H1 (cell line): ENCODE results near the gene SIRT5. TPM values are rescaled to one million over a fixed set of nuclear protein-coding genes. Genes with fewer than 3 reads are reported as not detected.

Experiments used
- CTCF ChIA-PET: fragments of 300-600 bp; sonication (Branson Sonifier 250); formaldehyde crosslinking; loops from one replicate; lab custom pipeline; 2021; ENCODE audit not compliant: partially characterized antibody; lab: Charles Lee
- POLR2A ChIA-PET: fragments of 300-600 bp; sonication (Branson Sonifier 250); formaldehyde crosslinking; loops from one replicate; lab custom pipeline; 2021; ENCODE audit warnings: inconsistent platforms; ENCODE audit not compliant: partially characterized antibody; lab: Charles Lee
- DNase-seq, 2 experiments: peaks; one replicate each; pipeline versions ENCODE4 v3.0.0 to v3.0.0-alpha.2; 2010 to 2022; ENCODE audit warnings: low spot score in 2 of 2, low read depth in 1 of 2, mixed read lengths in 1 of 2
- FAIRE-seq: peaks from 2 replicates; lab custom pipeline; 2011; peaks lifted over from hg19 to GRCh38; lab: Jason Lieb, UNC
- H2AFZ ChIP-seq: 2 replicates; pipeline ENCODE4 v1.8.1; 2012; ENCODE audit warnings: low read length, inconsistent platforms
- H2AK5ac ChIP-seq: 2 replicates; pipeline ENCODE4 v1.6.1; 2013; ENCODE audit warnings: low read depth, low read length
- H2BK120ac ChIP-seq: replicated peaks from 2 replicates; pipeline ENCODE3; 2013; ENCODE audit warnings: low read depth, low read length, inconsistent platforms
- H2BK12ac ChIP-seq: 2 replicates; pipeline ENCODE4 v1.6.1; 2013; ENCODE audit warnings: low read depth, low read length
- H2BK15ac ChIP-seq: 2 replicates; pipeline ENCODE4 v1.6.1; 2013; ENCODE audit warnings: low read length
- H2BK20ac ChIP-seq: 2 replicates; pipeline ENCODE4 v1.6.1; 2013; ENCODE audit warnings: low read length
- H2BK5ac ChIP-seq: 2 replicates; pipeline ENCODE4 v1.6.1; 2013; ENCODE audit warnings: low read depth, low read length
- H3K14ac ChIP-seq: 2 replicates; pipeline ENCODE4 v1.6.1; 2013; ENCODE audit warnings: inconsistent platforms; ENCODE audit not compliant: insufficient read length
- H3K18ac ChIP-seq: 2 replicates; pipeline ENCODE4 v1.6.1; 2013; ENCODE audit warnings: low read length; ENCODE audit errors: extremely low read depth
- H3K23ac ChIP-seq: 2 replicates; pipeline ENCODE4 v1.6.1; 2013; ENCODE audit warnings: inconsistent platforms; ENCODE audit not compliant: insufficient read length
- H3K23me2 ChIP-seq: 2 replicates; pipeline ENCODE4 v1.6.1; 2013; ENCODE audit warnings: low read depth, low read length
- H3K27ac ChIP-seq: 2 replicates; pipeline ENCODE4 v1.6.1; 2011; ENCODE audit warnings: low read depth, low read length, inconsistent platforms
- H3K27me3 ChIP-seq, 4 experiments: replicated peaks in 1 of 4; 1 replicate in 1 of 4; 2 replicates in 3 of 4; pipeline versions ENCODE4 v1.6.1 to v1.8.1; 2011 to 2013; ENCODE audit warnings: low read length in 3 of 4, mild to moderate bottlenecking in 3 of 4, inconsistent platforms in 2 of 4, mixed read lengths in 2 of 4, moderate library complexity in 1 of 4; ENCODE audit not compliant: control insufficient read depth in 3 of 4, insufficient read depth in 3 of 4; ENCODE audit errors: extremely low read depth in 1 of 4
- H3K36me3 ChIP-seq, 4 experiments: 2 replicates each; pipeline versions ENCODE4 v1.6.1 to v1.8.1; 2011 to 2013; ENCODE audit warnings: mild to moderate bottlenecking in 4 of 4, low read length in 3 of 4, moderate library complexity in 2 of 4, control low read depth in 1 of 4, inconsistent platforms in 1 of 4; ENCODE audit not compliant: insufficient read depth in 4 of 4, control insufficient read depth in 2 of 4
- H3K4ac ChIP-seq: replicated peaks from 2 replicates; pipeline ENCODE3; 2013; ENCODE audit warnings: low read length, low read depth, mixed read lengths, inconsistent platforms; ENCODE audit not compliant: insufficient read length
- H3K4me1 ChIP-seq, 4 experiments: replicated peaks in 1 of 4; 1 replicate in 1 of 4; 2 replicates in 3 of 4; pipeline versions ENCODE4 v1.6.1 to v1.8.1; 2011 to 2013; ENCODE audit warnings: low read length in 3 of 4, inconsistent platforms in 2 of 4, mixed read lengths in 1 of 4; ENCODE audit not compliant: insufficient read depth in 4 of 4, control insufficient read depth in 3 of 4
- H3K4me2 ChIP-seq, 2 experiments: 2 replicates each; pipeline versions ENCODE4 v1.6.1 to v1.8.1; 2011 to 2013; ENCODE audit warnings: low read depth in 2 of 2, low read length in 2 of 2, control low read depth in 1 of 2, inconsistent platforms in 1 of 2, mild to moderate bottlenecking in 1 of 2; ENCODE audit not compliant: insufficient read depth in 1 of 2
- H3K4me3 ChIP-seq, 4 experiments: fragments of 200-600, 300-600 bp in 1 of 4; sonication (generic), shearing (Covaris generic), sonication (Bioruptor Twin) in 1 of 4; 2 replicates each; pipeline versions ENCODE4 v1.5.1 to v1.8.1; 2011 to 2016; ENCODE audit warnings: low read length in 4 of 4, low read depth in 3 of 4, control low read depth in 2 of 4, inconsistent platforms in 2 of 4, mild to moderate bottlenecking in 2 of 4, mixed read lengths in 1 of 4, moderate library complexity in 1 of 4; ENCODE audit not compliant: insufficient read depth in 2 of 4; ENCODE audit errors: extremely low read depth in 1 of 4
- H3K56ac ChIP-seq: replicated peaks from 2 replicates; pipeline ENCODE3; 2013; ENCODE audit warnings: low read depth, mild to moderate bottlenecking, mixed read lengths, low read length, inconsistent platforms; ENCODE audit not compliant: insufficient read length
- H3K79me1 ChIP-seq: 2 replicates; pipeline ENCODE4 v1.6.1; 2013; ENCODE audit warnings: low read depth, low read length, control low read depth
- H3K79me2 ChIP-seq, 2 experiments: 2 replicates each; pipeline versions ENCODE4 v1.6.1 to v1.8.1; 2012 to 2013; ENCODE audit warnings: low read length in 2 of 2, mild to moderate bottlenecking in 2 of 2, inconsistent platforms in 1 of 2; ENCODE audit not compliant: insufficient read depth in 2 of 2, control insufficient read depth in 1 of 2
- H3K9ac ChIP-seq, 4 experiments: replicated peaks in 1 of 4; 1 replicate in 1 of 4; 2 replicates in 3 of 4; pipeline versions ENCODE4 v1.6.1 to v1.8.1; 2011 to 2013; ENCODE audit warnings: low read depth in 3 of 4, low read length in 3 of 4, control low read depth in 2 of 4, mild to moderate bottlenecking in 2 of 4, moderate library complexity in 2 of 4, inconsistent platforms in 1 of 4; ENCODE audit errors: extremely low read depth in 1 of 4
- H3K9me3 ChIP-seq, 2 experiments: 2 replicates each; pipeline versions ENCODE4 v1.6.1 to v1.8.1; 2012 to 2013; ENCODE audit warnings: mild to moderate bottlenecking in 2 of 2, moderate library complexity in 2 of 2, control low read depth in 1 of 2, inconsistent platforms in 1 of 2, low read depth in 1 of 2, low read length in 1 of 2, mixed read lengths in 1 of 2; ENCODE audit not compliant: insufficient read depth in 2 of 2
- H4K20me1 ChIP-seq, 2 experiments: replicated peaks in 1 of 2; 2 replicates each; pipeline versions ENCODE3 to v1.8.1; 2011 to 2013; ENCODE audit warnings: inconsistent platforms in 2 of 2, low read length in 2 of 2, mild to moderate bottlenecking in 1 of 2; ENCODE audit not compliant: insufficient read depth in 2 of 2, control insufficient read depth in 1 of 2
- H4K5ac ChIP-seq: 2 replicates; pipeline ENCODE4 v1.6.1; 2013; ENCODE audit warnings: low read length, low read depth, mixed read lengths, inconsistent platforms; ENCODE audit not compliant: insufficient read length
- H4K8ac ChIP-seq: 2 replicates; pipeline ENCODE4 v1.8.0; 2013; ENCODE audit warnings: mild to moderate bottlenecking, moderate library complexity, low read length, inconsistent platforms; ENCODE audit not compliant: insufficient read depth; ENCODE audit errors: extremely low read depth
- H4K91ac ChIP-seq: replicated peaks from 2 replicates; pipeline ENCODE3; 2013; ENCODE audit warnings: low read length, mixed read lengths, inconsistent platforms; ENCODE audit not compliant: insufficient read length
- SIRT6 ChIP-seq: IDR thresholded peaks from one replicate; pipeline ENCODE4 v1.7.1; 2012; ENCODE audit warnings: low read length, inconsistent platforms
- WGBS, 2 experiments: shearing (Covaris generic) in 1 of 2; methylation state at CpG; one replicate each; pipeline versions ENCODE4 v1.1.6 to v1.1.7; 2013 to 2015; ENCODE audit warnings: low lambda C conversion rate in 2 of 2, mixed read lengths in 2 of 2, inconsistent platforms in 1 of 2, low coverage in 1 of 2, missing lambda C conversion rate in 1 of 2; ENCODE audit not compliant: insufficient replicate concordance in 2 of 2, insufficient coverage in 1 of 2, insufficient read length in 1 of 2; ENCODE audit errors: extremely low coverage in 1 of 2, missing lambda C conversion rate in 1 of 2; 5-methylcytosine and 5-hydroxymethylcytosine counted together
- polyA plus RNA-seq, 7 experiments: library from polyadenylated mRNA; depleted of rRNA in 3 of 7; stranded (reverse) in 5 of 7; unstranded in 2 of 7; fragments of >200 nt in 5 of 7; fragments of 200-250 nt in 2 of 7; gene quantifications; 1 replicate in 5 of 7; 2 replicates in 1 of 7; 4 replicates in 1 of 7; pipeline versions ENCODE4 v1.2.1 to v1.2.3, GENCODE V29; 2011 to 2013; ENCODE audit warnings: missing spikeins in 2 of 7, mixed read lengths in 2 of 7
- total RNA-seq: library from RNA; stranded (reverse); fragmentation: NEBNext Ultra II Directional; extraction: Animal tissue kit (Norgen Biotek cat#: 25700); gene quantifications from 2 replicates; pipeline ENCODE4 v1.2.1, GENCODE V29; 2021

SIRT5 gene
- total and polyA plus RNA-seq, 2 of the 8 experiments (the other 6 are each of a cell fraction or from before 2014, with no cell fraction given): 7.4 to 14.7 TPM

DNA sequence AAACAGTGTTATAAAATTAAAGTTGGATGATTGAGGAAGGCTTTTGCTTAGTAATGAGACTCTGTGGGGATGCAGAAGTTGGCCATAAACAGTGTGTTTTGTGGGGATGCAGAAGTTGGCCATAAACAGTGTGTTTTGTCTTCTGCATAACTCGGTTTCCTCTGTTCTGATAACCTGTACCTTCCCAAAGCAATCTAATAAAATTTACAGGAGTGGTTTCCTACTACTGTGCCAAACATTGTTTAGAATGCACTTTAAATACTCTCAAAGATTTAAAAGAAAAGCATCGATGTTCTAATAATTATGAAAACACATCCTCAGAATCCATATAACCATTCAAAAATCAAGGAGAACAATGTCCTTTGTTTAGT is 36.9 kb upstream of the SIRT5 start:
- no peak overlapping the region for H3K18ac ChIP-seq
- no peak overlapping the region for H2BK15ac ChIP-seq
- no peak overlapping the region for H2AK5ac ChIP-seq
- no peak overlapping the region for H4K8ac ChIP-seq
- H2AFZ ChIP-seq: no peak overlapping the region
- H3K14ac ChIP-seq: no peak overlapping the region
- 0 out of 4 replicates have a peak, but pooled peaks cover 0 to 3% of the 10 kb centered on the region in 2 experiments for H3K9me3 ChIP-seq
- no peaks in the 10 kb centered on the region for H3K23me2 ChIP-seq
- no peak overlapping the region for H3K56ac ChIP-seq
- H3K4me1 ChIP-seq: peaks cover 5 to 12% (median 9%) of the 10 kb centered on the region in 4 experiments; a peak in 5 of 7 replicates
- H3K4me2 ChIP-seq: no peak overlapping the region
- no peaks in the 10 kb centered on the region for H3K27me3 ChIP-seq
- H2BK20ac ChIP-seq: no peak overlapping the region
- H2BK12ac ChIP-seq: no peak overlapping the region
- no peak overlapping the region for H3K27ac ChIP-seq
- ChIA-PET POLR2A (no interaction called here), CTCF (interaction anchor here (0.8 to 2.4 kb wide), 15 partner anchors 9 to 1540 kb away, joined by 3 to 9 read pairs (median 4); partner anchors contain the start of gene NOL7)
- H3K4ac ChIP-seq: no peak overlapping the region
- no peak for TF ChIP-seq SIRT6
- no peak overlapping the region for H3K4me3 ChIP-seq
- FAIRE-seq (no peak), DNase-seq (no peak)
- no peak overlapping the region for H3K23ac ChIP-seq
- no peaks in the 10 kb centered on the region for H3K36me3 ChIP-seq
- H3K79me1 ChIP-seq: no peaks in the 10 kb centered on the region
- no peak overlapping the region for H2BK5ac ChIP-seq
- no peak overlapping the region for H4K91ac ChIP-seq
- no peaks in the 10 kb centered on the region for H4K20me1 ChIP-seq
- no peak overlapping the region for H2BK120ac ChIP-seq
- 90% methylated on average over 2 of the region's 2 CpGs; no CpG with 5 or more reads in 1 of the 2 experiments for WGBS, 2 experiments
- H3K9ac ChIP-seq: no peak overlapping the region
- H3K79me2 ChIP-seq: no peaks in the 10 kb centered on the region
- H4K5ac ChIP-seq: no peak overlapping the region
